ENCODE data around the gene RRP9.

RRP9 gene

GRCh38 chr3:51971350-51971749, 29.6 kb upstream of the RRP9 start:
- DNase-seq (ENCODE audit: low read depth): no peak

GRCh38 chr3:51970606-51971300, 29.0 kb upstream of the RRP9 start:
- no peak for DNase-seq (ENCODE audit: low read depth)

- no peak for DNase-seq (ENCODE audit: low read depth)
These were observed 28.1 kb upstream of the RRP9 start for GRCh38 chr3:51969841-51970240.

- no peak for DNase-seq (ENCODE audit: low read depth)
These were observed 27.4 kb upstream of the RRP9 start for GRCh38 chr3:51968883-51969678.

GRCh38 chr3:51968170-51968775, 26.6 kb upstream of the RRP9 start:
- no peak for DNase-seq (ENCODE audit: low read depth)

GRCh38 chr3:51967384-51968169, 25.9 kb upstream of the RRP9 start, which contains the start of gene PCBP4:
Gene PCBP4 (minus strand): TSS chr3:51967454. CDS start chr3:51961240, 6,214 bp downstream.
- DNase-seq (ENCODE audit: low read depth): peak; percentile 47

- DNase-seq (ENCODE audit: low read depth): no peak
These were observed 25.2 kb upstream of the RRP9 start for GRCh38 chr3:51966922-51967383.

GRCh38 chr3:51966486-51966885, 24.8 kb upstream of the RRP9 start:
- DNase-seq (ENCODE audit: low read depth): no peak

GRCh38 chr3:51966016-51966415, 24.3 kb upstream of the RRP9 start:
- DNase-seq (ENCODE audit: low read depth): no peak

GRCh38 chr3:51964521-51964920, 22.8 kb upstream of the RRP9 start:
- DNase-seq (ENCODE audit: low read depth): no peak

GRCh38 chr3:51963951-51964451, 22.3 kb upstream of the RRP9 start:
- DNase-seq (ENCODE audit: low read depth): no peak

GRCh38 chr3:51962854-51963530, 21.3 kb upstream of the RRP9 start:
- no peak for DNase-seq (ENCODE audit: low read depth)

- DNase-seq (ENCODE audit: low read depth): no peak
These were observed 20.2 kb upstream of the RRP9 start for GRCh38 chr3:51961602-51962569.

GRCh38 chr3:51961011-51961410, 19.3 kb upstream of the RRP9 start:
- no peak for DNase-seq (ENCODE audit: low read depth)

GRCh38 chr3:51960386-51960785, 18.7 kb upstream of the RRP9 start:
- no peak for DNase-seq (ENCODE audit: low read depth)

- no peak for DNase-seq (ENCODE audit: low read depth)
These were observed 17.9 kb upstream of the RRP9 start for GRCh38 chr3:51959651-51960050.

- no peak for DNase-seq (ENCODE audit: low read depth)
These were observed 17.2 kb upstream of the RRP9 start for GRCh38 chr3:51958603-51959521.

- DNase-seq (ENCODE audit: low read depth): no peak
These were observed 16.0 kb upstream of the RRP9 start for GRCh38 chr3:51957520-51958205.
